ENCODE results near the gene MGAT4A. TPM values are rescaled to one million over a fixed set of nuclear protein-coding genes. Genes with fewer than 3 reads are reported as not detected.

MGAT4A gene
- total and polyA plus RNA-seq, 2 of the 8 experiments (the other 6 are each of a cell fraction or from before 2014, with no cell fraction given), result 1.4 to 7.7 TPM

- TF ChIP-seq SP1 (IDR thresholded peaks at IDR 0.05; ENCODE audit: low read depth, low read length), result no peak
- no peak for TF ChIP-seq YY1 (IDR thresholded peaks at IDR 0.05; ENCODE audit: low read depth, low read length)
These were observed 158.3 kb downstream of the MGAT4A start (continued) for GRCh38 chr2:98572676-98573075.

All from H1 (cell line).